Left renal pelvis (tissue), 4 donors: ENCODE data around the gene ERVFRD-1. TPM values are rescaled to one million over a fixed set of nuclear protein-coding genes. Genes with fewer than 3 reads are reported as not detected.
"Not testable (repeated sequence)": the region's sequence is repeated elsewhere in the genome, so short reads cannot be mapped to it uniquely, and the experiment has no call there.

Source experiments
- DNase-seq, 4 donors: peaks; one replicate each; pipeline ENCODE4 v3.0.0-alpha.2; 2013; ENCODE audit warnings: low read depth in 4 of 4, low spot score in 3 of 4
- polyA plus RNA-seq, 4 donors: library from polyadenylated mRNA; unstranded; fragments of 120-200 nt; gene quantifications; one replicate each; pipeline ENCODE4 v1.2.1, GENCODE V29; 2013; ENCODE audit not compliant: insufficient read length in 4 of 4

The ERVFRD-1 gene
- polyA plus RNA-seq, 4 donors: 0.12 to 0.33 (median 0.24) TPM; not detected in 1

GRCh38 chr6:11129908-11130565, 18.5 kb upstream of the ERVFRD-1 start:
- DNase-seq: no peak

- no peak for DNase-seq
Measured at GRCh38 chr6:11128608-11129007, 17.1 kb upstream of the ERVFRD-1 start.

DNA sequence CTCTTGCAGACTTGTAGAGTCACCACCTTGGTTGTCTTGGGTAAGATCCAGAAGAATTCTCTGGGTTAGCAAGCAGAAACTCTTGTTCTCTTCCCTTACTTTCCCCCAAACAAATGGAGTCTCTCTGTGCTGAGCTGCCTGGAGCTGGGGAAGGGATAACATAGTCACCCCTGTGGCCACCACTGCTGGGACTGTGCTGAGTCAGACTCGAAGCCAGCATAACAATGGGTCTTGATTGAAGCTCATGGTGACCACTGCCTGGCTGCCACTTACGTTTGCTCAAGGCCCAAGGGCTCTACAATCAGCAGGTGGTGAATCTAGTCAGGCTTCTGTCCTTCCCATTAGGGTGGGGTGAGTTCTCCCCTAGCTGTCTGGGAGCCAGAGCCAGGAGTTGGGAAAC, 15.4 kb upstream of the ERVFRD-1 start:
- DNase-seq: no peak

- DNase-seq: no peak
Measured at GRCh38 chr6:11123978-11124377, 12.5 kb upstream of the ERVFRD-1 start.

- DNase-seq: no peak
Measured at GRCh38 chr6:11122380-11122779, 10.9 kb upstream of the ERVFRD-1 start.

DNA sequence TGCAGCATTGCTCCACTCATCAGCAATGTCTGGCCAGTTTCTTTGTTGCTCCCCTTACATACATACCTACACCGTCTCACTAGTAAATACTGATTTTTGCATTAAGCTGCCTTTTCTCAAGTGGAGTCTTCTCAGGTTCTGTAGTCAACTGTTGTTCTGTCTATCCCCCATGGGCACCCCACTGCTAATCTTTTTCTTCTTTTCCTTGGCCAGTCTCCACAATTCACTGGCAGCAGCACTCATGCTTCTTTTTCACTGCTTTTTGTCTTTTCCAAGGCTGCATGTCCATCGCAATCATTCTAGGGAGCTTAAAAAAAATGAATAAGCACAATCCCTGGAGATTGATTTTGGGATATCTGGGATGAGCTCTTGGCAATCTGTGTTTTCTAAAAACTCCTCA, 10.3 kb upstream of the ERVFRD-1 start:
- DNase-seq: no peak

GRCh38 chr6:11120271-11121005, 8.9 kb upstream of the ERVFRD-1 start:
- no peak for DNase-seq

GRCh38 chr6:11115808-11116536, 4.4 kb upstream of the ERVFRD-1 start:
- not testable (repeated sequence) for DNase-seq

DNA sequence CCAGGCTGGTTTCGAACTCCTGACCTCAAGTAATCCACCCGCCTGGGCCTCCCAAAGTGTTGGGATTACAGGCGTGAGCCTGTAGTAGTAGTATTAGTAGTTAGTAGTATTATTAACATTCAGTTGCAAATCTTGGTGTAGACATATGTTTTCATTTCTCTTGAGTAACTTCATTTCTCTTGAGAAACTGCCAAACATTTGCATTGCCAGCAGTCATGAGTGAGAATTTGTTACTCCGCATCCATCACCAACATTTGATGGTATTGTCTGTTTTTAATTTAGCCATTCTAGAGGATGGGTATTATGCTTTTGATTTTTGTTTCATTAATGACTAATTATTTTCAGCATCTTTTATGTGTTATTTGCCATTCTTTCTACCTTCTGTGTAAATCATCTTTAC, 1.5 kb upstream of the ERVFRD-1 start:
- no peak for DNase-seq

DNA sequence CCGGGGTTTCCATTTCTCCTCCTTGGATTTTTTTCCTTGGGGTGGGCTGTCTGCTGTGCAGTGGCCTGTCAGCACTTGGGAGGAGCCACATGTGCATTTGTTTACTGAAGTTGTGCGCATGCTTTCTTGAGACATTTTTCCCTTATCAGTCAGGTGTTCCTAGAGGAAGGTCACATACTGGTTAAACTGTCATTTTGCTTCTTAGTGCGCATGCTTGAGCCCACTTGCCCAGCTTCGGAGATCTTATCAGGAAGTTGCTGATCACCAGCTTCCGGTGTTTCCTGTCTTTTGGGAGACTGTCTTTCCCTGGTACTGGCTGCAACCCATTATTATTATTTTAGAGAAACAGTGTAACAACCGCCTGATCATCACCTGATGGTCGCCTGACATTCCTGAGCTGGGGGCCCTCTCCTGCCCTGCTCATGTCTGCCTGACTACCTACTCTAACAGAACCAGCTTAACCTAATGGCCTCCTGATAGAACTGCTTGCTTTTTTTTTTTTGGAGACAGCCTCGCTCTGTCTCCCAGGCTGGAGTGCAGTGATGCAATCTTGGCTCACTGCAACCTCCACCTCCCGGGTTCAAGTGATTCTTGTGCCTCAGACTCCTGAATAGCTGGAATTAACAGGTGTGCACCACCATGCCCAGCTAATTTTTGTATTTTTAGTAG, 378 bp upstream of the ERVFRD-1 start:
- no peak for DNase-seq

GRCh38 chr6:11108726-11109125, 2.8 kb downstream of the ERVFRD-1 start:
- DNase-seq: no peak

- no peak for DNase-seq
Measured at GRCh38 chr6:11103065-11103464, 8.5 kb downstream of the ERVFRD-1 start.

GRCh38 chr6:11101417-11101816, 10.1 kb downstream of the ERVFRD-1 start:
- DNase-seq: no peak

GRCh38 chr6:11098004-11098403, 13.5 kb downstream of the ERVFRD-1 start:
- no peak for DNase-seq

- no peak for DNase-seq
Measured at GRCh38 chr6:11097476-11097875, 14.0 kb downstream of the ERVFRD-1 start.

DNA sequence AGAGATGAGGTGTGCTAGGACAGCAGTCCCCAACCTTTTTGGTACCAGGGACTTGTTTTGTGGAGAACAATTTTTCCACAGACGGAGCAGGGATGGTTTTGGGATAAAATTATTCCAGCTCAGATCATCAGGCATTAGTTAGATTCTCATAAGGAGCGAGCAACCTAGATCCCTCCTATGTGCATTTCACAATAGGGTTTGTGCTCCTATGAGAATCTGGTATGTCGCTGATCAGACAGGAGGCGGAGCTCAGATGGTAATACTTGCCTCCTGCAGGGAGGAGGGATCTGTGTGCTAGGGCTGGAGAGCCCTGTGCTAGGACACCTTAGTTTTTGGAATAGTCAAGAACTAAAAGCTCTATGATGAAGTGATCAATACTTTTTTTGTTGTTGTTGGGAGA, 15.4 kb downstream of the ERVFRD-1 start:
- no peak for DNase-seq

DNA sequence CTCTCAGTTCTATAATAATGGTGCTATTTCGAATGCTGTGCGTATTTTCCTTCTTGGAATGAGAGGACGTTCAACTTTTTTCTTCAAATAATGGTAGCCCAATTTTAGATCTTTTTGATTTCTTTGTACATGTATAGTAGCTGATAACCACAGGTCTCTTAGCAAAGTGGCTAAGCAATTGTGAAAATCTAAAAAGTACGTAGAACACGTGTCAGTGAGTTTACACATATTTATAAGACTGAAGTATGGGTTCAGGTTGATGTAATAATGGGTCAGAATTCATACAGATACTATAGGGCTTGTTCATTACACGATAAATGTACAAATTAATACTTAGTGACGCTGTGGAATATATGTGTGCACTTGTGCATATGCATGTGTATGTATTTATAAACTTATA, 16.6 kb downstream of the ERVFRD-1 start:
- DNase-seq: no peak

- peak in 3 of 4 donors; percentile 20 to 26 (median 25) for DNase-seq
Measured at GRCh38 chr6:11094411-11094851, 17.1 kb downstream of the ERVFRD-1 start.

DNA sequence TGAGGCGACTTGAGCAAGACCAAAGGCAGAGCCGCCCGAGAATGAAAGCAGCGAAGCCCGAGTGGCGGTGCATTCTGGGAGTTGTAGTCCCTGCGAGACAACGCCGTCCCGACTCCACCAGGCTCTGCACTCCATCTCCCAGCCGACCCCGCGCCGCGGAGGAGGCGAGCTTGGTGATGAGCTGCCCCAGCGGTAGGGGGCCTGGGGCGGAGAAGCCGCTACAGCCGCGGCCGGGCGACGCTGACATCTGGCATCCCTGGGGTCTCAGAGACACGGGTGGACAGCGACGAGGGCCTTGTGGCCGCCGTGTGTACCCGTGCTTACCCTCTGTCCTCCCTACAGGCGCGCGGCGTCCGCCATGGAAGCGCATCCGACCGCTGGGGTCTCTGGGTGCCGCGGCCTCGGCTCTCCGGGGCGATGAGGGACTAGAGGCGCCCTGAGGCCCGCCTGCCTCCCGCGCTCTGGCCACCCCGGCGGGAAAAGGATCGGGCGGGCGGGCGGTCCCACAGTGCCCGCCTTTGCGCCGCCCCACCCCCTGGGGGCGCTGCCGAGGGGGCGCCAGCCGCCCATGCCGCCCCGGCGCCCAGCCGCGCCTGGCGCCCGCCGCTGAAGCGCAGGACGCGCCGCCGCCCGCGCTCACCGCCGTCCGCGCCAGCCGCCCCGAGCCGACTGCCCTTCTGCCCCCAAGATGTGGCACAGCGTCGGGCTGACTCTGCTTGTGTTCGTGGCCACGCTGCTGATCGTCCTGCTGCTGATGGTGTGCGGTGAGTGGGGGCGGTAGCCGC, 17.7 kb downstream of the ERVFRD-1 start, which contains the start of gene SMIM13:
SMIM13 (plus strand) TSS at position 209 of the 785 bp plus-strand sequence; CDS start at position 689, 480 bp downstream.
- DNase-seq: peak; percentile 92 to 96 (median 93)

- DNase-seq: no peak
Measured at GRCh38 chr6:11093376-11093625, 18.2 kb downstream of the ERVFRD-1 start.
